Liver (tissue), 3 donors: ENCODE measurements around the gene RHOT2.

Source experiments
- ATF3 ChIP-seq: IDR thresholded peaks from 2 replicates; pipeline ENCODE4 v1.6.1; 2016; ENCODE audit warnings: antibody characterized with exemption
- CTCF ChIP-seq: fragments of 150-350 bp; IDR thresholded peaks from 2 replicates; pipeline ENCODE4 v1.5.1; 2017; ENCODE audit warnings: improper control_type of control experiment, low read depth, low read length; ENCODE audit not compliant: missing input control
- FOXA1 ChIP-seq: IDR thresholded peaks from 2 replicates; pipeline ENCODE4 v1.6.1; 2016; ENCODE audit warnings: antibody characterized with exemption
- GABPA ChIP-seq, 2 donors: IDR thresholded peaks in 1 of 2; conservative IDR thresholded peaks in 1 of 2; 2 replicates each; pipeline ENCODE4 v1.6.1; 2016; ENCODE audit warnings: antibody characterized with exemption in 2 of 2, mild to moderate bottlenecking in 1 of 2, moderate library complexity in 1 of 2
- JUND ChIP-seq, 2 donors: IDR thresholded peaks; 2 replicates each; pipeline ENCODE4 v1.6.1; 2016; ENCODE audit warnings: antibody characterized with exemption in 2 of 2
- MAX ChIP-seq: IDR thresholded peaks from 2 replicates; pipeline ENCODE4 v1.6.1; 2016; ENCODE audit warnings: antibody characterized with exemption
- RAD21 ChIP-seq, 2 donors: IDR thresholded peaks; 2 replicates each; pipeline ENCODE4 v1.6.1; 2016; ENCODE audit warnings: antibody characterized with exemption in 2 of 2, mild to moderate bottlenecking in 2 of 2
- REST ChIP-seq: IDR thresholded peaks from 2 replicates; pipeline ENCODE4 v1.6.1; 2016; ENCODE audit warnings: antibody characterized with exemption, mild to moderate bottlenecking
- TAF1 ChIP-seq: conservative IDR thresholded peaks from 2 replicates; pipeline ENCODE4 v1.6.1; 2016; ENCODE audit warnings: antibody characterized with exemption, mild to moderate bottlenecking
- YY1 ChIP-seq: IDR thresholded peaks from 2 replicates; pipeline ENCODE4 v1.6.1; 2016; ENCODE audit warnings: antibody characterized with exemption, mild to moderate bottlenecking
- donor health status: healthy.
- donor health status: healthy.

GRCh38 chr16:722835-723633, 55.1 kb downstream of the RHOT2 start:
- no peak for TF ChIP-seq CTCF
- no peak for TF ChIP-seq ATF3
- TF ChIP-seq FOXA1 = no peak
- no peak for TF ChIP-seq TAF1
- TF ChIP-seq RAD21 (IDR thresholded peaks at IDR 0.05) = no peak
- no peak for TF ChIP-seq GABPA (IDR thresholded peaks at IDR 0.05 in 1 of 2, conservative IDR thresholded peaks at IDR 0.05 in 1 of 2)
- no peak for TF ChIP-seq MAX
- no peak for TF ChIP-seq YY1
- TF ChIP-seq JUND (IDR thresholded peaks at IDR 0.05) = no peak
- TF ChIP-seq REST = no peak
